ENCODE measurements around the gene ACTL7B.
A peak's percentile ranks its signal among the peaks of the same experiment; 100 is the strongest.

The ACTL7B gene

GRCh38 chr9:108880738-108881316 is 25.0 kb upstream of the ACTL7B start:
- no peaks in the 10 kb centered on the region for H3K27me3 Mint-ChIP-seq
- H3K36me3 Mint-ChIP-seq: peaks cover 31% of the 10 kb centered on the region
- H3K4me3 Mint-ChIP-seq: no peak overlapping the region
- H3K4me1 Mint-ChIP-seq: peaks cover 9% of the 10 kb centered on the region
- no peak overlapping the region for H3K27ac Mint-ChIP-seq
- no peaks in the 10 kb centered on the region for H3K9me3 Mint-ChIP-seq

DNA sequence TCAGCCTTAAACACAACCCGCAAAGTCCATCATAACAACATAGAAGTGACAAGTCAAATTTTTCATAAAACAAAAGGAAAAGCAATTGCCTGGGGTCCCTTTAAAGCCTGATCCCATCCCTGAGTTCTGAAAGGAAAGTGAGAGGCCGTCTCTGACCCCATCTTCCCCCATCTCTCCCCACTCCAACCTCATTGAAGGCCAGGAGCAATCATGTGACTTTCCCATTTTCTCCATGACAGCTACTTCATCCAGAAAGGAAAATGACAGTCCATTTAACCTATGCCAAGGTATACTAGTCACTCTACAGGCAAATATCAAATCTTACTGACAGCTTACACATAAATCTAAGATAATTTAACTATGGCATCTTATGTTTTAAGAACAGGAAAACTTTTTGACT is 21.7 kb upstream of the ACTL7B start:
- H3K36me3 Mint-ChIP-seq: peaks cover 44% of the 10 kb centered on the region
- no peak overlapping the region for H3K27ac Mint-ChIP-seq
- H3K9me3 Mint-ChIP-seq: no peaks in the 10 kb centered on the region
- H3K27me3 Mint-ChIP-seq: no peaks in the 10 kb centered on the region
- H3K4me1 Mint-ChIP-seq: peaks cover 4% of the 10 kb centered on the region
- H3K4me3 Mint-ChIP-seq: no peak overlapping the region

DNA sequence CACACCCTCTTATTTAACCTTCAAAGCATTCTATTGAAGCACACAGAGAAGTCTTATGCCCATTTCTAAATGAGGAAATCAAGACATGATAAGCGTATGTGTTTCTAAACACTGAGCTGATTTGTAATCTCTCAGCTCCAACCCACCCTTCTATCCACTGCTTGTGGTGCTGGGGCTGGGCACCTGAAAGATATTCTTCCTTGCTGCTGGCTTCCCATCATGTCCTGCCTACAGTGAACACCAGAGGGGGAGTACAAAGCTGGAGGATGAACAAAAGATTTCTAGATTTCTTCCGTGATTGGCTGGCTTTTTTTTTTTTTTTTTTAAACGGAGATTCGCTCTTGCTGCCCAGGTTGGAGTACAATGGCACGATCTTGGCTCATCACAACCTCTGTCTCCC is 20.6 kb upstream of the ACTL7B start:
- peaks cover 49% of the 10 kb centered on the region for H3K36me3 Mint-ChIP-seq
- H3K4me1 Mint-ChIP-seq: peaks cover 4% of the 10 kb centered on the region
- no peak overlapping the region for H3K4me3 Mint-ChIP-seq
- no peak overlapping the region for H3K27ac Mint-ChIP-seq
- H3K9me3 Mint-ChIP-seq: peaks cover 5% of the 10 kb centered on the region
- no peaks in the 10 kb centered on the region for H3K27me3 Mint-ChIP-seq

DNA sequence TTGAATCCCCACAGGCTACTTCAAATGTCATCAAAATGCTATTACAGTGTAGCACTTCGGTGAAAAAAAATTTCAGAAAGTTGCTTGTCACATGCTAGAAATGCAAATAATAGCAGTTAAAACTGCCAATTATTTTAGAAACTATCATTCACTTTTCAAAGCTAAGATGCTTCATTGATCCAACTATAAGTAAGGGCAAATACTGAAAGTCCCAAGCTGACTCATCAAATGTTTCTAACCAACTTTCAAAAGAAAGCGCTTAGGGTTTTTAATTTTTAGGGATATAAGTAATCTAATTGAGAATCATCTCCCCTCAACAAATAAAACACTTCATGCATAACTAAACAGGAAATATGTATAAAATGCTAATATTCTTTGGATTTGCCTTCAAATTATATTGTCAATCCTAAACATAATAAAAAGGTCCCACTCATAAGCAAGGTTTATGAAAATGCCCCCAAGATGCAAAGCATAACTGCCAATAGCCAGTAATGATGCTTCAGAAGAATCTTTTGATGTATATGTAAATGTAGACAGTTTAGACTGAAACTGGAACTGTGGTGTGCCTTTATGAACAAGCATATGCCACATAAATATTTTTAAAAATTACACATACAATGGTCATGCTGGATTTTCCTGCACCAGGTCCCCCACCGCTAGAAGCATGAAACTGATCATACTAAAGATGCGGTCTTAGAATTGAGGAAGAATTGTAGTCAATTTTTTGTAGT is 18.4 kb upstream of the ACTL7B start:
- peak overlapping the region; percentile 47 for H3K27ac Mint-ChIP-seq
- peaks cover 4% of the 10 kb centered on the region for H3K4me1 Mint-ChIP-seq
- no peak overlapping the region for H3K4me3 Mint-ChIP-seq
- peaks cover 52% of the 10 kb centered on the region for H3K36me3 Mint-ChIP-seq
- H3K27me3 Mint-ChIP-seq: no peaks in the 10 kb centered on the region
- H3K9me3 Mint-ChIP-seq: peaks cover 5% of the 10 kb centered on the region

DNA sequence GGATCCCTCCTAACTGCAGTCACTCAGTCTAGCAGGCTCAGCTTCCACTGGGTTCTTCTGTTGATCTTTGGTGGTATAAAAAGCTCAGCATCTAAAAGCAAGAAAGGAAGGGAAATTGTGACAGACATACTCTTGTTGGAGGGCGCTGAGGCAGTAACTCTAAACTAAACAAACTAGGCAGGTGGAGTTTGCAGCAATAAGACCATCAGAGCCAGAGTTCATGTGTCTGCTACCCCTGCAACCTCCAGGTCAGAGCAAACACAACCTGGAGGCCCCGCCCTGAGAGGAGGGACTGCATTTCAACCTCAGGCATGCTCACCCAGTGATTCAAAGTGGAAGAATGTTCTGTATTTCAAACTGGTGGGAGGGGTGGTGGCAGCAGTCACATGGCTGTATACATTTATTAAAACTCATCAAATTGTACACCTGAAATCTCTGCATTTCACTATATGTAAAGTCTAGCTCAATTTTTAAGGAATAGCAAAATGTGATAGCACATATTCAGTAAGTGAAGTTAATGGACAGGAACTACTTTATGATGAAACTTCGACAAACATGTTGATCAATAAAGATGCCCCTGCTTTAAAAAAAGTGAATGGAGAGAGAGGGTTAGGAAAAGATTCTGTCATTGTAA is 13.4 kb upstream of the ACTL7B start:
- Mint-ChIP-seq H3K36me3 (peaks cover 44% of the 10 kb centered on the region), H3K27me3 (no peaks in the 10 kb centered on the region), H3K9me3 (peaks cover 5% of the 10 kb centered on the region), H3K4me3 (no peak overlapping the region), H3K27ac (no peak overlapping the region), H3K4me1 (no peaks in the 10 kb centered on the region)

- Mint-ChIP-seq H3K27ac (no peak overlapping the region), H3K36me3 (peaks cover 36% of the 10 kb centered on the region), H3K4me1 (no peaks in the 10 kb centered on the region)
Observed at GRCh38 chr9:108867829-108868228, 12.0 kb upstream of the ACTL7B start.

DNA sequence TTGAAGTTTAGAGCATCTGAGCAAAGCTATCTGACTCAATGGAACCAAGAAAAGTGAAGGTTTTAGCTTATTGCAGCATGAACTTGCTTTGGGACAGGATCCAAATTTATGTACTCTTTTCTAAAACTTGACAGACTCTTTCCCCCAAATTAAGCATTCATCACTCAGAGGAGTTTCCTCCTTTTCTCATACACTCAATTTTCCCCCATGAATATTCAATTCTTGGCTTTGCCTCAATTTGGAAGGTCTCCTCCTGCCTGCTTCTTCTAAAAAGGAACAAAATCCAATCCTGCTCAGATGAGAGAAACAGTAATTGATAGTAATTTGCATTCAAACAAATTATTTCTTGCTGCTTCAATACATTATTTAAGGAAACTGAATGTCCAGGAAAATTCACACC is 11.3 kb upstream of the ACTL7B start:
- Mint-ChIP-seq H3K27ac (no peak overlapping the region), H3K9me3 (peaks cover 5% of the 10 kb centered on the region), H3K36me3 (peaks cover 34% of the 10 kb centered on the region), H3K4me3 (no peak overlapping the region), H3K4me1 (no peaks in the 10 kb centered on the region), H3K27me3 (no peaks in the 10 kb centered on the region)

More at GRCh38 chr9:108867829-108868228, 12.0 kb upstream of the ACTL7B start:
- no peaks in the 10 kb centered on the region for H3K27me3 Mint-ChIP-seq
- H3K4me3 Mint-ChIP-seq: no peak overlapping the region
- peaks cover 5% of the 10 kb centered on the region for H3K9me3 Mint-ChIP-seq

GRCh38 chr9:108866001-108866420 is 10.2 kb upstream of the ACTL7B start:
- H3K27ac Mint-ChIP-seq: no peak overlapping the region
- no peaks in the 10 kb centered on the region for H3K9me3 Mint-ChIP-seq
- no peaks in the 10 kb centered on the region for H3K27me3 Mint-ChIP-seq
- H3K4me3 Mint-ChIP-seq: no peak overlapping the region
- peaks cover 25% of the 10 kb centered on the region for H3K36me3 Mint-ChIP-seq
- H3K4me1 Mint-ChIP-seq: no peaks in the 10 kb centered on the region

DNA sequence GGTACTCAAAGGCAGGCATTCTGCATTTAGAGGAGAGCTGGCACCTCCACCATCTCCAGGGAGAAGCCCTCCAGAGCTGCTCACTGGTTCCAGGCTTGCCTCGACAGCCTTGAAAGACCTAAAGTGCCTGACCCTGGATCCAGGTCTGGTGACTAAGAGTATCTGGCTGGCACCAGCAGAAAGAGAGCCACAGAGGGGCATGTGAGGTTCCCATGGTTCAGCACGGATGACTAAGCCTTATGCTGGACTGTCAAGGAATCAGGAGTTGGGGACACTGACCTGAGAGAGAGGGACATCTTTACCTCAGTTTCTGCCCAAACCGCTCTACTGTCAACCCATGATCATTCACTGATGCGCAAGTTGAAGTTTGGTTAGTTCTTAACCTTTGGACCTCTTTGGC is 9.3 kb upstream of the ACTL7B start:
- Mint-ChIP-seq H3K9me3 (no peaks in the 10 kb centered on the region), H3K4me3 (no peak overlapping the region), H3K4me1 (no peaks in the 10 kb centered on the region), H3K27ac (no peak overlapping the region), H3K36me3 (peaks cover 19% of the 10 kb centered on the region), H3K27me3 (no peaks in the 10 kb centered on the region)

- Mint-ChIP-seq H3K4me3 (no peak overlapping the region), H3K27me3 (no peaks in the 10 kb centered on the region), H3K4me1 (no peaks in the 10 kb centered on the region), H3K9me3 (no peaks in the 10 kb centered on the region), H3K36me3 (peaks cover 17% of the 10 kb centered on the region), H3K27ac (no peak overlapping the region)
Observed at GRCh38 chr9:108864446-108864845, 8.7 kb upstream of the ACTL7B start.

- no peak overlapping the region for H3K4me3 Mint-ChIP-seq
- H3K36me3 Mint-ChIP-seq: peaks cover 14% of the 10 kb centered on the region
- no peaks in the 10 kb centered on the region for H3K9me3 Mint-ChIP-seq
- H3K4me1 Mint-ChIP-seq: no peaks in the 10 kb centered on the region
- H3K27me3 Mint-ChIP-seq: no peaks in the 10 kb centered on the region
- no peak overlapping the region for H3K27ac Mint-ChIP-seq
Observed at GRCh38 chr9:108863891-108864290, 8.1 kb upstream of the ACTL7B start.

DNA sequence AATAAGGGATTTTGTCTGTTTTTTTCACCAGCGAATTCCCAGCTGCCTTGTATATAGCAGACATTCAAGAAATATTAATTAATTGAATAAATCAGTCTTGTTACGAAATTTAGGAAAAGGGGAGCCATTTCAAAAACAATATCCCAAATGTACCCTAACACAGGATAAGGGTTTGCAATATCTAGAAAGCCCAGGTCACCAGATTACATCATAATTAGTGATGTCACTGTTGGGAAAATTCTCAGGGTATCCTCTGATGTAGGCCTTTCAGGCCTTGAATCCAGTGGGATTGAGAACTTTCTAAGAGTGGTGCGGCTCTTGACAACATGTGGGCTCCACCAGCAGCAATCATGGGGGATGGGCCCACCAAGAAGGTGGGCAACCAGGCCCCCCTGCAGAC is 6.2 kb upstream of the ACTL7B start, which contains the start of gene ACTL7A:
Gene ACTL7A (plus strand): TSS at position 270 of the 400 bp plus-strand sequence. CDS start 57 bp downstream, at position 327.
- H3K36me3 Mint-ChIP-seq: no peaks in the 10 kb centered on the region
- no peaks in the 10 kb centered on the region for H3K9me3 Mint-ChIP-seq
- no peaks in the 10 kb centered on the region for H3K4me1 Mint-ChIP-seq
- H3K4me3 Mint-ChIP-seq: no peak within 1 kb of the TSS
- no peak within 1 kb of the TSS for H3K27ac Mint-ChIP-seq
- no peaks in the 10 kb centered on the region for H3K27me3 Mint-ChIP-seq

GRCh38 chr9:108861464-108861863 is 5.7 kb upstream of the ACTL7B start:
- no peaks in the 10 kb centered on the region for H3K4me1 Mint-ChIP-seq
- H3K9me3 Mint-ChIP-seq: no peaks in the 10 kb centered on the region
- no peaks in the 10 kb centered on the region for H3K36me3 Mint-ChIP-seq
- no peak overlapping the region for H3K4me3 Mint-ChIP-seq
- H3K27me3 Mint-ChIP-seq: no peaks in the 10 kb centered on the region
- no peak overlapping the region for H3K27ac Mint-ChIP-seq

- Mint-ChIP-seq H3K4me1 (no peaks in the 10 kb centered on the region), H3K27me3 (no peaks in the 10 kb centered on the region), H3K36me3 (no peaks in the 10 kb centered on the region), H3K27ac (no peak overlapping the region), H3K9me3 (no peaks in the 10 kb centered on the region), H3K4me3 (no peak overlapping the region)
Observed at GRCh38 chr9:108860764-108861163, 5.0 kb upstream of the ACTL7B start.

DNA sequence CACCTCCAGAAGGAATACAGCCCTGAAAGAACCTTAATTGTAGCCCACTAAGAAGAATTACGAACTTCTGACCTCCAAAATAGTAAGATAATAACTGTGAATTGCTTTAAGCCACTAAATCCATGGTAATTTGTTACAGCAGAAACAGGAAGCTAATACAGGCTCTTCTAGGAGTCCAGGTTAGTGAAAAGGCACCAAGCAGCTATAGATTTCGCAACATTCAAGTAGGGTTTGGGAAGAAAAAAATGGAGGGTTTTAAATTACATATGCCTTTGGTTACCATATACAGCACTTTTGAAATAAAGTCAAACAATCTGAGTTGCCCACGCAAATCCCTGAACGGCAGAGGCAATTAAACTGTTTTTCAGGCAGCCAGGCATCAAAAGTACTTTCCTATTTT is 4.6 kb upstream of the ACTL7B start:
- Mint-ChIP-seq H3K36me3 (no peaks in the 10 kb centered on the region), H3K9me3 (no peaks in the 10 kb centered on the region), H3K4me3 (no peak overlapping the region), H3K27ac (no peak overlapping the region), H3K4me1 (no peaks in the 10 kb centered on the region), H3K27me3 (no peaks in the 10 kb centered on the region)

- Mint-ChIP-seq H3K27ac (no peak overlapping the region), H3K27me3 (no peaks in the 10 kb centered on the region), H3K4me1 (no peaks in the 10 kb centered on the region), H3K36me3 (no peaks in the 10 kb centered on the region), H3K4me3 (no peak overlapping the region), H3K9me3 (no peaks in the 10 kb centered on the region)
Observed at GRCh38 chr9:108859459-108860114, 3.8 kb upstream of the ACTL7B start.

Measured in activated naive CD4-positive, alpha-beta T cell treated with anti-CD3 and anti-CD28 coated beads, Interleukin-2, amount 50 U/mL, for 24 hours (primary cell).